GM12878 (cell line): ENCODE data around the gene CCDC194. TPM values are rescaled to one million over a fixed set of nuclear protein-coding genes. Genes with fewer than 3 reads are reported as not detected.

ENCODE experiments used
- ATAC-seq: fragments of 200-7000 bp; cut with Tn5 transposase; 3 replicates; pipeline ENCODE4 v1.9.1; 2020; ENCODE audit warnings: mild to moderate bottlenecking, moderate library complexity
- BruUV-seq: library from RNA; stranded (reverse); fragments of 400-500 nt; replicated peaks from 2 replicates; lab custom pipeline; 2021; lab: Mats Ljungman, UMichigan
- CTCF ChIA-PET: fragments of 300-600 bp; sonication (Branson Sonifier 250); formaldehyde crosslinking; extraction: SDS; loops from one replicate; lab custom pipeline; 2021; ENCODE audit warnings: inconsistent platforms; lab: Yijun Ruan, JAX
- POLR2A ChIA-PET: fragments of 350-600 bp; formaldehyde crosslinking; extraction: SDS; loops from one replicate; lab custom pipeline; 2021; ENCODE audit warnings: inconsistent platforms; lab: Charles Lee
- RAD21 ChIA-PET: fragments of 300-600 bp; sonication (Branson Sonifier 250); formaldehyde crosslinking; loops from one replicate; lab custom pipeline; 2023; ENCODE audit warnings: antibody characterized with exemption; ENCODE audit not compliant: unreplicated experiment; lab: Charles Lee
- SMC1A ChIA-PET: fragments of 300-600 bp; sonication (Branson Sonifier 250); formaldehyde crosslinking; loops from one replicate; lab custom pipeline; 2023; ENCODE audit not compliant: unreplicated experiment, uncharacterized antibody; lab: Charles Lee
- DNase-seq: peaks from one replicate; pipeline ENCODE4 v3.0.0-alpha.2; 2011; ENCODE audit warnings: low read depth, low spot score
- FAIRE-seq: peaks from 3 replicates; lab custom pipeline; 2011; peaks lifted over from hg19 to GRCh38; lab: Jason Lieb, UNC
- H2AFZ ChIP-seq: 2 replicates; pipeline ENCODE4 v1.6.0; 2011; ENCODE audit warnings: low read depth, low read length, control low read depth; ENCODE audit not compliant: control insufficient read depth
- H3K27ac ChIP-seq: 2 replicates; pipeline ENCODE4 v1.5.1; 2011; ENCODE audit warnings: control low read depth; ENCODE audit not compliant: control insufficient read depth, insufficient read depth
- H3K27me3 ChIP-seq, 2 experiments: replicated peaks in 1 of 2; 2 replicates each; pipeline versions ENCODE4 v1.6.0 to v1.6.1; 2011; ENCODE audit warnings: low read length in 1 of 2; ENCODE audit not compliant: control insufficient read depth in 2 of 2, insufficient read depth in 2 of 2
- H3K36me3 ChIP-seq, 2 experiments: 2 replicates each; pipeline ENCODE4 v1.5.1; 2011; ENCODE audit warnings: low read length in 1 of 2; ENCODE audit not compliant: control insufficient read depth in 2 of 2, insufficient read depth in 2 of 2
- H3K4me1 ChIP-seq: 2 replicates; pipeline ENCODE4 v1.6.1; 2011; ENCODE audit warnings: mild to moderate bottlenecking, low read length, moderate library complexity, mixed read lengths; ENCODE audit not compliant: control insufficient read depth, insufficient read depth
- H3K4me2 ChIP-seq: 2 replicates; pipeline ENCODE4 v1.6.0; 2011; ENCODE audit warnings: control low read depth; ENCODE audit not compliant: control insufficient read depth, insufficient read depth
- H3K4me3 ChIP-seq: fragments of 200-600 bp; sonication (generic); 2 replicates; pipeline ENCODE4 v1.5.1; 2016
- H3K79me2 ChIP-seq: 2 replicates; pipeline ENCODE4 v1.6.0; 2011; ENCODE audit warnings: low read length; ENCODE audit not compliant: control insufficient read depth, insufficient read depth
- H3K9ac ChIP-seq: 2 replicates; pipeline ENCODE4 v1.8.0; 2011; ENCODE audit warnings: low read length, control low read depth, mixed read lengths; ENCODE audit not compliant: control insufficient read depth, insufficient read depth
- H3K9me3 ChIP-seq: replicated peaks from 3 replicates; pipeline ENCODE4 v1.5.1; 2011; ENCODE audit warnings: mild to moderate bottlenecking, low read length; ENCODE audit not compliant: control insufficient read depth, insufficient read depth
- H4K20me1 ChIP-seq: 2 replicates; pipeline ENCODE4 v1.6.0; 2011; ENCODE audit not compliant: control insufficient read depth, insufficient read depth
- CBX5 ChIP-seq: sonication (generic); IDR thresholded peaks from 2 replicates; pipeline ENCODE4 v1.6.1; 2016; ENCODE audit warnings: low read depth, moderate library complexity, mild to moderate bottlenecking, inconsistent platforms
- CEBPB ChIP-seq, 2 experiments: fragments of 150-350 bp in 1 of 2; IDR thresholded peaks; 2 replicates each; pipeline ENCODE4 v1.6.1; 2012 to 2014; ENCODE audit warnings: low read depth in 2 of 2, low read length in 2 of 2, borderline replicate concordance in 1 of 2, inconsistent platforms in 1 of 2
- CHD4 ChIP-seq: fragments of 200-600 bp; sonication (generic); IDR thresholded peaks from 2 replicates; pipeline ENCODE4 v1.6.1; 2016; ENCODE audit warnings: mild to moderate bottlenecking
- EED ChIP-seq: sonication (generic); IDR thresholded peaks from 2 replicates; pipeline ENCODE4 v1.6.1; 2016; ENCODE audit warnings: antibody characterized with exemption, low read depth
- HDAC6 ChIP-seq: fragments of 200-600 bp; sonication (generic); IDR thresholded peaks from one replicate; pipeline ENCODE4 v1.8.0; 2017; ENCODE audit warnings: antibody characterized with exemption; ENCODE audit not compliant: unreplicated experiment
- NR2C2 ChIP-seq: IDR thresholded peaks from 2 replicates; pipeline ENCODE4 v1.6.1; 2011; ENCODE audit warnings: borderline replicate concordance, low read depth; ENCODE audit not compliant: control insufficient read depth, insufficient read length
- PAX8 ChIP-seq: fragments of 450-650 bp; IDR thresholded peaks from 2 replicates; pipeline ENCODE4 v1.6.1; 2017; ENCODE audit warnings: mild to moderate bottlenecking, moderate library complexity
- SMAD1 ChIP-seq: fragments of 450-650 bp; IDR thresholded peaks from 2 replicates; pipeline ENCODE4 v1.6.1; 2018; ENCODE audit warnings: mild to moderate bottlenecking, low read depth; ENCODE audit not compliant: partially characterized antibody
- SMC3 ChIP-seq: IDR thresholded peaks from 2 replicates; pipeline ENCODE4 v1.6.1; 2011; ENCODE audit warnings: low read length, improper control_type of control experiment, borderline replicate concordance
- STAT3 ChIP-seq: IDR thresholded peaks from 2 replicates; pipeline ENCODE4 v1.6.1; 2011; ENCODE audit warnings: low read depth, low read length, improper control_type of control experiment
- ZZZ3 ChIP-seq: IDR thresholded peaks from 2 replicates; pipeline ENCODE4 v1.6.1; 2011; ENCODE audit warnings: low read depth; ENCODE audit not compliant: control insufficient read depth, insufficient read length
- WGBS: methylation state at CpG from one replicate; pipeline ENCODE4 v1.1.6; 2016; ENCODE audit warnings: low lambda C conversion rate; ENCODE audit not compliant: insufficient replicate concordance, insufficient coverage; ENCODE audit errors: missing lambda C conversion rate; 5-methylcytosine and 5-hydroxymethylcytosine counted together
- in situ Hi-C: fragments of 300-500 bp; cut with MboI; formaldehyde crosslinking; loops from 9 replicates; pipeline ENCODE4 v1.14.3; 2018; ENCODE audit warnings: mixed read lengths
- intact Hi-C: fragments of 100-400 bp; cut with micrococcal nuclease; formaldehyde crosslinking; loops from one replicate; pipeline ENCODE4 v1.14.2; 2022; ENCODE audit not compliant: unreplicated experiment
- polyA plus RNA-seq, 11 experiments: library from polyadenylated mRNA; depleted of rRNA in 4 of 11; unstranded in 6 of 11; stranded (reverse) in 5 of 11; fragments of >200 nt; fragmentation: Nextera tagmentation in 4 of 11; fragmentation: Illumina TruSeq in 1 of 11; extraction: Ambion mirVana in 4 of 11; extraction: Trizol in 1 of 11; gene quantifications; 1 replicate in 1 of 11; 2 replicates in 10 of 11; pipeline versions ENCODE4 v1.2.1 to v1.2.3, GENCODE V29; 2011 to 2016; ENCODE audit warnings: inconsistent platforms in 2 of 11, missing spikeins in 2 of 11, low read depth in 1 of 11
- total RNA-seq, 4 experiments: library from RNA; depleted of rRNA in 3 of 4; stranded (reverse); fragments of >200 nt in 3 of 4; fragmentation: Illumina TruSeq in 1 of 4; extraction: Trizol in 1 of 4; gene quantifications; 2 replicates each; pipeline versions ENCODE4 v1.2.1 to v1.2.3, GENCODE V29; 2013 to 2021
- TF ChIP-seq, protein P1 (sequence below): IDR thresholded peaks from 2 replicates; pipeline ENCODE4 v1.6.1; 2012; ENCODE audit warnings: low read length, inconsistent platforms
- TF ChIP-seq, protein P2 (sequence below): fragments of 450-650 bp; IDR thresholded peaks from 2 replicates; pipeline ENCODE4 v1.6.1; 2017; ENCODE audit warnings: antibody characterized with exemption, mild to moderate bottlenecking, moderate library complexity
- TF ChIP-seq, protein P3 (sequence below): IDR thresholded peaks from 2 replicates; pipeline ENCODE4 v1.6.1; 2012; ENCODE audit warnings: low read depth, low read length, improper control_type of control experiment
- TF ChIP-seq, protein P4 (sequence below): fragments of 150-350 bp; IDR thresholded peaks from 2 replicates; pipeline ENCODE4 v1.6.1; 2014; ENCODE audit warnings: mild to moderate bottlenecking, low read depth, low read length

The CCDC194 gene
- total and polyA plus RNA-seq, 10 of the 15 experiments (the other 5 are each of a cell fraction or from before 2014, with no cell fraction given): 0.07 to 3.4 (median 0.97) TPM

DNA sequence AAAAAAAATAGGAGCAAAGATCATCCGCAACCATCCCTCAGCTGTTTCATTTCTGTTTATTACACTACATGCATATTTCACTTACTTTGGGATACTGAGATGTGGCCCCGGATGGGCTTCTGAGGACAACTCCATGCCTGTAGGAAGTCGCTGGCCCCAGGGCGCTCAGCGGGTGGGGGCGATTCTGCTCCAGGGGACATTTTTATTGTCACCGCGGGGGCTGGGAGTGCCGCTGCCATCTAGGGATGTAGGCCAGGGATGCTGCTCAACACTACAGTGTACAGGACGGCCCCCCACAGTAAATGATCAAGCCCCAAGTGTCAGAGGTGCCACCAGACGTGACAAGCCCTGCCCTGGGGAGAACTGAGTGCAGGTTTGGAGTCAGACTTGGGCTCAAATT, 17.8 kb upstream of the CCDC194 start (continued):
- TF ChIP-seq, protein P1, sequence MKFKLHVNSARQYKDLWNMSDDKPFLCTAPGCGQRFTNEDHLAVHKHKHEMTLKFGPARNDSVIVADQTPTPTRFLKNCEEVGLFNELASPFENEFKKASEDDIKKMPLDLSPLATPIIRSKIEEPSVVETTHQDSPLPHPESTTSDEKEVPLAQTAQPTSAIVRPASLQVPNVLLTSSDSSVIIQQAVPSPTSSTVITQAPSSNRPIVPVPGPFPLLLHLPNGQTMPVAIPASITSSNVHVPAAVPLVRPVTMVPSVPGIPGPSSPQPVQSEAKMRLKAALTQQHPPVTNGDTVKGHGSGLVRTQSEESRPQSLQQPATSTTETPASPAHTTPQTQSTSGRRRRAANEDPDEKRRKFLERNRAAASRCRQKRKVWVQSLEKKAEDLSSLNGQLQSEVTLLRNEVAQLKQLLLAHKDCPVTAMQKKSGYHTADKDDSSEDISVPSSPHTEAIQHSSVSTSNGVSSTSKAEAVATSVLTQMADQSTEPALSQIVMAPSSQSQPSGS: no peak
- TF ChIP-seq CHD4 (no peak), HDAC6 (no peak), SMAD1 (no peak), ZZZ3 (no peak)
- TF ChIP-seq, protein P2, sequence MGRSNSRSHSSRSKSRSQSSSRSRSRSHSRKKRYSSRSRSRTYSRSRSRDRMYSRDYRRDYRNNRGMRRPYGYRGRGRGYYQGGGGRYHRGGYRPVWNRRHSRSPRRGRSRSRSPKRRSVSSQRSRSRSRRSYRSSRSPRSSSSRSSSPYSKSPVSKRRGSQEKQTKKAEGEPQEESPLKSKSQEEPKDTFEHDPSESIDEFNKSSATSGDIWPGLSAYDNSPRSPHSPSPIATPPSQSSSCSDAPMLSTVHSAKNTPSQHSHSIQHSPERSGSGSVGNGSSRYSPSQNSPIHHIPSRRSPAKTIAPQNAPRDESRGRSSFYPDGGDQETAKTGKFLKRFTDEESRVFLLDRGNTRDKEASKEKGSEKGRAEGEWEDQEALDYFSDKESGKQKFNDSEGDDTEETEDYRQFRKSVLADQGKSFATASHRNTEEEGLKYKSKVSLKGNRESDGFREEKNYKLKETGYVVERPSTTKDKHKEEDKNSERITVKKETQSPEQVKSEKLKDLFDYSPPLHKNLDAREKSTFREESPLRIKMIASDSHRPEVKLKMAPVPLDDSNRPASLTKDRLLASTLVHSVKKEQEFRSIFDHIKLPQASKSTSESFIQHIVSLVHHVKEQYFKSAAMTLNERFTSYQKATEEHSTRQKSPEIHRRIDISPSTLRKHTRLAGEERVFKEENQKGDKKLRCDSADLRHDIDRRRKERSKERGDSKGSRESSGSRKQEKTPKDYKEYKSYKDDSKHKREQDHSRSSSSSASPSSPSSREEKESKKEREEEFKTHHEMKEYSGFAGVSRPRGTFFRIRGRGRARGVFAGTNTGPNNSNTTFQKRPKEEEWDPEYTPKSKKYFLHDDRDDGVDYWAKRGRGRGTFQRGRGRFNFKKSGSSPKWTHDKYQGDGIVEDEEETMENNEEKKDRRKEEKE: no peak
- TF ChIP-seq, all 136 proteins: peak for 0

DNA sequence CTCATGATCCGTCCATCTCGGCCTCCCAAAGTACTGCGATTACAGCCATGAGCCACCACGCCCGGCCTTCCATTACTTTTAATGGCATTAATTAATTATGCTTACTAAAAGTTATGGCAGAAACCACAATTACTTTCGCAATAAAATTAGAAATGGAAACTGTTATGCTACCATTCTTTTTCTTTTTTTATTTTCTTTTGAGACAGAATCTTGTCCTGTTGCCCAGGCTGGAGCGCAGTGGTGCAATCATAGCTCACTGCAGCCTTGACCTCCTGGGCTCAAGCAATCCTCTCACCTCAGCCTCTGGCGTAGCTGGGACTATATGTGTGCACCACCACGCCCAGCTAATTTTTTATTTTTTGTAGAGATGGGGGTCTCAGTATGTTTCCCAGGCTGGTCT, 16.0 kb upstream of the CCDC194 start:
- Histone ChIP-seq H3K4me2 (no peak overlapping the region), H3K9me3 (no peaks in the 10 kb centered on the region), H3K36me3 (peaks cover 0 to 25% of the 10 kb centered on the region in 2 experiments; a peak in 3 of 4 replicates), H3K9ac (no peak overlapping the region), H3K4me3 (no peak overlapping the region), H3K4me1 (no peaks in the 10 kb centered on the region), H3K27me3 (no peaks in the 10 kb centered on the region), H2AFZ (no peak overlapping the region), H3K27ac (no peak overlapping the region), H4K20me1 (no peaks in the 10 kb centered on the region; the same call in 1 of the 2 replicates), H3K79me2 (peaks cover 49% of the 10 kb centered on the region)
- no TSS peak for BruUV-seq
- WGBS: 98% methylated on average over 9 of the region's 9 CpGs
- ATAC-seq (no peak), DNase-seq (no peak), FAIRE-seq (no peak)
- CTCF ChIA-PET: interaction anchor here (1.1 to 3.3 kb wide), 2 partner anchors 9 to 55 kb away, joined by 4 to 12 read pairs; partner anchors contain the start of gene MVB12A
- RAD21 ChIA-PET: interaction anchor here (0.7 kb wide), 1 partner anchor 57 kb away, joined by 3 read pairs; no protein-coding TSS in a partner anchor
- POLR2A ChIA-PET: interaction anchor here (0.6 to 1.4 kb wide), 2 partner anchors 10 to 749 kb away, joined by 3 to 4 read pairs; partner anchors contain the start of gene MVB12A
- SMC1A ChIA-PET: no interaction called here
- intact Hi-C loops: no loop called here
- in situ Hi-C loops: no loop called here
- no peak for TF ChIP-seq SMC3
- no peak for TF ChIP-seq CBX5
- no peak for TF ChIP-seq NR2C2
- no peak for TF ChIP-seq PAX8
- TF ChIP-seq, protein P3, sequence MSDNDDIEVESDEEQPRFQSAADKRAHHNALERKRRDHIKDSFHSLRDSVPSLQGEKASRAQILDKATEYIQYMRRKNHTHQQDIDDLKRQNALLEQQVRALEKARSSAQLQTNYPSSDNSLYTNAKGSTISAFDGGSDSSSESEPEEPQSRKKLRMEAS: no peak
- TF ChIP-seq STAT3: no peak
- TF ChIP-seq, protein P4, sequence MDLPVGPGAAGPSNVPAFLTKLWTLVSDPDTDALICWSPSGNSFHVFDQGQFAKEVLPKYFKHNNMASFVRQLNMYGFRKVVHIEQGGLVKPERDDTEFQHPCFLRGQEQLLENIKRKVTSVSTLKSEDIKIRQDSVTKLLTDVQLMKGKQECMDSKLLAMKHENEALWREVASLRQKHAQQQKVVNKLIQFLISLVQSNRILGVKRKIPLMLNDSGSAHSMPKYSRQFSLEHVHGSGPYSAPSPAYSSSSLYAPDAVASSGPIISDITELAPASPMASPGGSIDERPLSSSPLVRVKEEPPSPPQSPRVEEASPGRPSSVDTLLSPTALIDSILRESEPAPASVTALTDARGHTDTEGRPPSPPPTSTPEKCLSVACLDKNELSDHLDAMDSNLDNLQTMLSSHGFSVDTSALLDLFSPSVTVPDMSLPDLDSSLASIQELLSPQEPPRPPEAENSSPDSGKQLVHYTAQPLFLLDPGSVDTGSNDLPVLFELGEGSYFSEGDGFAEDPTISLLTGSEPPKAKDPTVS: no peak
- TF ChIP-seq CEBPB (IDR thresholded peaks at IDR 0.05; ENCODE audit: borderline replicate concordance in 1 of 2, low read depth in 2 of 2, low read length in 2 of 2): no peak
- TF ChIP-seq EED: no peak
